Astrocyte of the spinal cord (primary cell): ENCODE data around the gene UBN1.

Experiments used
- DNase-seq: peaks from one replicate; pipeline ENCODE4 v3.0.0; 2011; ENCODE audit warnings: low read depth, low spot score
- H3K4me3 ChIP-seq: 2 replicates; pipeline ENCODE4 v1.5.1; 2011; ENCODE audit warnings: low read depth, mild to moderate bottlenecking, low read length, moderate library complexity
- CTCF ChIP-seq: IDR thresholded peaks from 2 replicates; pipeline ENCODE4 v1.5.1; 2012; ENCODE audit warnings: low read depth, mild to moderate bottlenecking, low read length, inconsistent platforms
- in situ Hi-C: cut with HindIII; loops from 2 replicates; pipeline ENCODE4 v1.10.0; 2017; ENCODE audit warnings: low sequenced_read_pairs

The UBN1 gene

GRCh38 chr16:4839942-4840341 lies 7.3 kb upstream of the UBN1 start:
- no peak for DNase-seq

GRCh38 chr16:4840984-4841383 lies 6.3 kb upstream of the UBN1 start:
- no peak for DNase-seq
- in situ Hi-C loops: no loop called here
- TF ChIP-seq CTCF: no peak
- H3K4me3 ChIP-seq: no peak overlapping the region

More at GRCh38 chr16:4839942-4840341, 7.3 kb upstream of the UBN1 start:
- no peak for TF ChIP-seq CTCF
- in situ Hi-C loops: no loop called here
- no peak overlapping the region for H3K4me3 ChIP-seq

- in situ Hi-C loops: no loop called here
- TF ChIP-seq CTCF: no peak
- peak; percentile 56 for DNase-seq
These were observed 779 bp upstream of the UBN1 start for GRCh38 chr16:4846503-4846900.

GRCh38 chr16:4847774-4848587 lies 700 bp downstream of the UBN1 start:
- in situ Hi-C loops: no loop called here
- TF ChIP-seq CTCF: no peak
- H3K4me3 ChIP-seq: peak overlapping the region; percentile 78
- peak; percentile 57 for DNase-seq

More at GRCh38 chr16:4846503-4846900, 779 bp upstream of the UBN1 start:
- peak overlapping the region; percentile 90 for H3K4me3 ChIP-seq

DNA sequence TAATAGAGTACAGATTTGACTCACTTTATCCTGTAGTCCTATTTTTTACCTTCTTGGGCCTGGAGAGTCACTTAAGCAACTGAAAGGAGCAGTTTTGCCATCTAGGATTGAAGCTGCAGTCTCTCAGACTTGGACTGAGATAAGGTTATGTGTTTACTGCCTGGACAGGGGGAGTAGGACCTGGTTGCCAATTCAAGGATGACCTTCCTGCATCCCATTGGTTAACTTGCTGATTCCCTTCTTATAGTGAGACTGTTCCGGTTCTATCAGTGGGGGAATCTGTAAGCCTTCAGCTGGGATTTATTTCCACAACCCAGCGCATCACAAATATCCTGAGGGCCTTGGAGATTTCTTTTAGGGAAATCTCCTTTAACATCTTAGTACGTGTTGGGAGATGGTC lies 2.9 kb downstream of the UBN1 start:
- no peak overlapping the region for H3K4me3 ChIP-seq
- no peak for TF ChIP-seq CTCF
- no peak for DNase-seq
- in situ Hi-C loops: no loop called here

- no peak overlapping the region for H3K4me3 ChIP-seq
- in situ Hi-C loops: no loop called here
- no peak for TF ChIP-seq CTCF
- DNase-seq: peak; percentile 13
These were observed 5.1 kb downstream of the UBN1 start for GRCh38 chr16:4852221-4852872.
